Ovary (tissue), 9 donors: ENCODE results near the gene DCTPP1. TPM values are rescaled to one million over a fixed set of nuclear protein-coding genes. Genes with fewer than 3 reads are reported as not detected.

Experiments used
- DNase-seq, 5 donors: peaks; one replicate each; pipeline ENCODE4 v3.0.0-alpha.2; 2019 to 2020
- H3K27ac ChIP-seq, 2 donors: fragments of 200-600 bp; one replicate each; pipeline versions ENCODE4 v1.5.1 to v1.8.0; 2019 to 2022
- H3K27me3 ChIP-seq: fragments of 200-600 bp; one replicate; pipeline ENCODE4 v1.8.0; 2022
- H3K36me3 ChIP-seq: fragments of 200-600 bp; sonication (generic); one replicate; pipeline ENCODE4 v1.5.1; 2019
- H3K4me1 ChIP-seq: one replicate; pipeline ENCODE4 v1.8.1; 2013; ENCODE audit warnings: mild to moderate bottlenecking, moderate library complexity; ENCODE audit not compliant: insufficient read depth
- H3K4me3 ChIP-seq: fragments of 200-600 bp; sonication (generic); one replicate; pipeline ENCODE4 v1.5.1; 2017
- H3K9me3 ChIP-seq, 2 donors: fragments of 200-600 bp in 1 of 2; sonication (generic) in 1 of 2; one replicate each; pipeline versions ENCODE4 v1.5.1 to v1.8.1; 2013 to 2019; ENCODE audit warnings: mild to moderate bottlenecking in 1 of 2, moderate library complexity in 1 of 2
- EP300 ChIP-seq: sonication (generic); formaldehyde crosslinking; IDR thresholded peaks from one replicate; pipeline ENCODE4 v1.6.1; 2017; ENCODE audit warnings: antibody characterized with exemption
- POLR2A ChIP-seq: fragments of 450-650 bp; IDR thresholded peaks from one replicate; pipeline ENCODE4 v1.6.1; 2017; ENCODE audit warnings: antibody characterized with exemption, mild to moderate bottlenecking, moderate library complexity
- WGBS, 3 donors: extraction: QIAGEN DNeasy Blood & Tissue Kit in 1 of 3; methylation state at CpG; one replicate each; pipeline versions ENCODE4 v1.1.5 to v1.1.7; 2013 to 2017; 5-methylcytosine and 5-hydroxymethylcytosine counted together
- intact Hi-C, 4 donors: fragments of 100-400 bp; cut with DNase I; formaldehyde crosslinking; loops; one replicate each; pipeline versions ENCODE4 v1.11.0 to v1.15.1; 2022 to 2023
- polyA plus RNA-seq, 2 donors: library from polyadenylated mRNA; stranded (reverse); fragments of 200-250 nt in 1 of 2; fragments of 350-450 nt in 1 of 2; fragmentation: Illumina TruSeq in 1 of 2; extraction: RNeasy Lipid Tissue Mini Kit (QIAGEN cat#74804) in 1 of 2; gene quantifications; one replicate each; pipeline ENCODE4 v1.2.3, GENCODE V29; 2013 to 2014
- total RNA-seq, 7 donors: library from RNA; depleted of rRNA in 2 of 7; stranded (reverse); fragments of >200 nt in 2 of 7; fragmentation: NEBNext Ultra II Directional in 3 of 7; extraction: Animal tissue kit (Norgen Biotek cat#: 25700) in 3 of 7; gene quantifications; one replicate each; pipeline versions ENCODE4 v1.1.0 to v1.2.4, GENCODE V29; 2016 to 2023
- TF ChIP-seq, protein P1 (sequence below), 3 donors: fragments of 450-650 bp in 2 of 3; fragments of 200-600 bp in 1 of 3; IDR thresholded peaks; one replicate each; pipeline versions ENCODE4 v1.5.1 to v1.8.0; 2016 to 2022; ENCODE audit warnings: antibody characterized with exemption in 3 of 3, mild to moderate bottlenecking in 1 of 3
- donor health status: DM: no; HTN: no; CAD: no; lungs with moderate emphysema.
- donor health status: DM: no; HTN: no; CAD: no.
- donor health status: Bipolar disorder and iron deficiency.
- donor health status: DM: yes; HTN: yes; CAD: no.
- donor health status: DM: no; HTN: no; CAD: no.
- donor health status: DM: yes; HTN: yes; CAD: no.

The DCTPP1 gene
- total and polyA plus RNA-seq, 9 donors, result 13.2 to 34.4 (median 22.6) TPM

GRCh38 chr16:30438835-30439234, 9.0 kb upstream of the DCTPP1 start:
- TF ChIP-seq POLR2A (no peak), EP300 (no peak)
- TF ChIP-seq, protein P1, sequence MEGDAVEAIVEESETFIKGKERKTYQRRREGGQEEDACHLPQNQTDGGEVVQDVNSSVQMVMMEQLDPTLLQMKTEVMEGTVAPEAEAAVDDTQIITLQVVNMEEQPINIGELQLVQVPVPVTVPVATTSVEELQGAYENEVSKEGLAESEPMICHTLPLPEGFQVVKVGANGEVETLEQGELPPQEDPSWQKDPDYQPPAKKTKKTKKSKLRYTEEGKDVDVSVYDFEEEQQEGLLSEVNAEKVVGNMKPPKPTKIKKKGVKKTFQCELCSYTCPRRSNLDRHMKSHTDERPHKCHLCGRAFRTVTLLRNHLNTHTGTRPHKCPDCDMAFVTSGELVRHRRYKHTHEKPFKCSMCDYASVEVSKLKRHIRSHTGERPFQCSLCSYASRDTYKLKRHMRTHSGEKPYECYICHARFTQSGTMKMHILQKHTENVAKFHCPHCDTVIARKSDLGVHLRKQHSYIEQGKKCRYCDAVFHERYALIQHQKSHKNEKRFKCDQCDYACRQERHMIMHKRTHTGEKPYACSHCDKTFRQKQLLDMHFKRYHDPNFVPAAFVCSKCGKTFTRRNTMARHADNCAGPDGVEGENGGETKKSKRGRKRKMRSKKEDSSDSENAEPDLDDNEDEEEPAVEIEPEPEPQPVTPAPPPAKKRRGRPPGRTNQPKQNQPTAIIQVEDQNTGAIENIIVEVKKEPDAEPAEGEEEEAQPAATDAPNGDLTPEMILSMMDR (IDR thresholded peaks at IDR 0.05), result no peak
- intact Hi-C loops, result loop anchor here in 2 of 4 donors (5.0 to 10.0 kb wide), 2 partner anchors 83 to 86 kb away; partner anchors contain the start of gene ZNF768 (in 1 of the 2)
- no peaks in the 10 kb centered on the region for H3K27me3 ChIP-seq
- H3K36me3 ChIP-seq, result no peaks in the 10 kb centered on the region
- no peak overlapping the region for H3K27ac ChIP-seq
- H3K4me3 ChIP-seq, result no peak overlapping the region
- 89 to 90% (median 89%) methylated on average over 5 of the region's 5 CpGs for WGBS, 3 donors
- DNase-seq, result no peak
- no peaks in the 10 kb centered on the region for H3K9me3 ChIP-seq
- no peaks in the 10 kb centered on the region for H3K4me1 ChIP-seq

GRCh38 chr16:30437511-30438046, 7.7 kb upstream of the DCTPP1 start:
- intact Hi-C loops, result loop anchor here in 2 of 4 donors (5.0 to 10.0 kb wide), 2 partner anchors 85 to 87 kb away; partner anchors contain the start of gene ZNF768 (in 1 of the 2)
- 65 to 82% (median 67%) methylated on average over 3 of the region's 3 CpGs for WGBS, 3 donors
- no peaks in the 10 kb centered on the region for H3K36me3 ChIP-seq
- DNase-seq, result no peak
- no peaks in the 10 kb centered on the region for H3K9me3 ChIP-seq
- H3K27ac ChIP-seq, result no peak overlapping the region
- TF ChIP-seq, protein P1 (IDR thresholded peaks at IDR 0.05), result no peak
- no peak for TF ChIP-seq EP300
- no peak for TF ChIP-seq POLR2A
- H3K4me1 ChIP-seq, result no peaks in the 10 kb centered on the region
- no peak overlapping the region for H3K4me3 ChIP-seq
- no peaks in the 10 kb centered on the region for H3K27me3 ChIP-seq

DNA sequence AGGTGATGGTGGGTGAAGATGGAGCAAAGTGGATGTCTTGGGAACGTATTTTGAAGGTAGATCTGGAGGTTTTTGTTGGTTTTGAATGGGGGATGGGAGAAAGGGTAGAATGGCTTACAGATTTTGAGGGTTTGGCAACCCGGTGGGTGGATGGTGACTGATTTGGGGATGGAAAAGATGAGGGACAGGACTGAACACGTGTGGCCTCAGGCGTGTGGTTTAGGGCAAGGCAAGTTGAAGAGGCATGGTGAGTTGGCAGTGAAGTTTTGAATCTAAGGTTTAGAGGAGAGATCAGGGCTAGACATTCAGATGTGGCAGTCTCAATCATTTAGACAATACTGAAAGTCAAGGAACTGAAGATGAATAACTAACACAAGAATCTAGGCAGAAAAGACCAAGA, 5.0 kb upstream of the DCTPP1 start:
- no peak for DNase-seq
- peaks cover 5% of the 10 kb centered on the region for H3K4me1 ChIP-seq
- no peak overlapping the region for H3K27ac ChIP-seq
- TF ChIP-seq POLR2A, result no peak
- TF ChIP-seq, protein P1 (IDR thresholded peaks at IDR 0.05), result no peak
- no peak for TF ChIP-seq EP300
- WGBS, 3 donors, result 64 to 69% (median 66%) methylated on average over 4 of the region's 4 CpGs
- no peak overlapping the region for H3K4me3 ChIP-seq
- intact Hi-C loops, result loop anchor here in 2 of 4 donors (5.0 to 10.0 kb wide), 2 partner anchors 87 to 90 kb away; partner anchors contain the start of gene ZNF768 (in 1 of the 2)
- no peaks in the 10 kb centered on the region for H3K9me3 ChIP-seq
- no peaks in the 10 kb centered on the region for H3K36me3 ChIP-seq
- no peaks in the 10 kb centered on the region for H3K27me3 ChIP-seq

- WGBS, 3 donors, result 39 to 45% (median 43%) methylated on average over 19 of the region's 19 CpGs
- intact Hi-C loops, result loop anchor here in 1 of 4 donors (10.0 kb wide), 1 partner anchor 94 kb away; the partner anchor contains the start of gene ZNF768
- Histone ChIP-seq H3K27me3 (no peaks in the 10 kb centered on the region), H3K4me3 (peak overlapping the region; percentile 57), H3K4me1 (peaks cover 7% of the 10 kb centered on the region), H3K36me3 (no peaks in the 10 kb centered on the region), H3K9me3 (no peaks in the 10 kb centered on the region), H3K27ac (peak overlapping the region in 1 of 2 donors; percentile 71)
- TF ChIP-seq EP300 (no peak), POLR2A (no peak)
- TF ChIP-seq, protein P1 (IDR thresholded peaks at IDR 0.05), result no peak
- peak in 2 of 5 donors; percentile 33 to 47 for DNase-seq
Measured at GRCh38 chr16:30430428-30430970, 669 bp upstream of the DCTPP1 start.
